Adrenal gland (tissue), 5 donors: ENCODE data around the gene DCANP1.

ENCODE experiments used
- POLR2A ChIP-seq, 2 donors: fragments of 450-650 bp; IDR thresholded peaks; one replicate each; pipeline ENCODE4 v1.6.1; 2017; ENCODE audit warnings: antibody characterized with exemption in 2 of 2, mild to moderate bottlenecking in 2 of 2, moderate library complexity in 1 of 2
- TF ChIP-seq, protein P1 (sequence below), 6 experiments: fragments of 450-650 bp in 4 of 6; fragments of 200-600 bp in 2 of 6; sonication (generic) in 1 of 6; IDR thresholded peaks; 1 replicate in 5 of 6; 2 replicates in 1 of 6; pipeline versions ENCODE4 v1.5.1 to v1.8.0; 2016 to 2021; ENCODE audit warnings: antibody characterized with exemption in 6 of 6, mild to moderate bottlenecking in 2 of 6, moderate library complexity in 1 of 6
- donor health status: DM: no; HTN: no; CAD: no.

GRCh38 chr5:135469911-135470310 lies 22.8 kb upstream of the DCANP1 start:
- no peak for TF ChIP-seq POLR2A (IDR thresholded peaks at IDR 0.05)
- TF ChIP-seq, protein P1, sequence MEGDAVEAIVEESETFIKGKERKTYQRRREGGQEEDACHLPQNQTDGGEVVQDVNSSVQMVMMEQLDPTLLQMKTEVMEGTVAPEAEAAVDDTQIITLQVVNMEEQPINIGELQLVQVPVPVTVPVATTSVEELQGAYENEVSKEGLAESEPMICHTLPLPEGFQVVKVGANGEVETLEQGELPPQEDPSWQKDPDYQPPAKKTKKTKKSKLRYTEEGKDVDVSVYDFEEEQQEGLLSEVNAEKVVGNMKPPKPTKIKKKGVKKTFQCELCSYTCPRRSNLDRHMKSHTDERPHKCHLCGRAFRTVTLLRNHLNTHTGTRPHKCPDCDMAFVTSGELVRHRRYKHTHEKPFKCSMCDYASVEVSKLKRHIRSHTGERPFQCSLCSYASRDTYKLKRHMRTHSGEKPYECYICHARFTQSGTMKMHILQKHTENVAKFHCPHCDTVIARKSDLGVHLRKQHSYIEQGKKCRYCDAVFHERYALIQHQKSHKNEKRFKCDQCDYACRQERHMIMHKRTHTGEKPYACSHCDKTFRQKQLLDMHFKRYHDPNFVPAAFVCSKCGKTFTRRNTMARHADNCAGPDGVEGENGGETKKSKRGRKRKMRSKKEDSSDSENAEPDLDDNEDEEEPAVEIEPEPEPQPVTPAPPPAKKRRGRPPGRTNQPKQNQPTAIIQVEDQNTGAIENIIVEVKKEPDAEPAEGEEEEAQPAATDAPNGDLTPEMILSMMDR (IDR thresholded peaks at IDR 0.05): no peak
